Ishikawa (cell line): Measurements from ENCODE around the gene FGD6.

ENCODE experiments used
- CEBPB ChIP-seq: IDR thresholded peaks from 2 replicates; pipeline ENCODE4 v1.6.1; 2012
- CREB1 ChIP-seq: IDR thresholded peaks from 2 replicates; pipeline ENCODE4 v1.6.1; 2012; ENCODE audit warnings: low read depth
- EGR1 ChIP-seq: IDR thresholded peaks from 2 replicates; pipeline ENCODE4 v1.6.1; 2012
- EP300 ChIP-seq: IDR thresholded peaks from 2 replicates; pipeline ENCODE4 v1.6.1; 2012; ENCODE audit warnings: borderline replicate concordance
- FOXM1 ChIP-seq: IDR thresholded peaks from 2 replicates; pipeline ENCODE4 v1.6.1; 2012; ENCODE audit warnings: low read depth, borderline replicate concordance
- NFIC ChIP-seq: IDR thresholded peaks from 2 replicates; pipeline ENCODE4 v1.6.1; 2012
- RAD21 ChIP-seq: IDR thresholded peaks from 2 replicates; pipeline ENCODE4 v1.6.1; 2012; ENCODE audit warnings: low read depth
- TAF1 ChIP-seq: IDR thresholded peaks from 2 replicates; pipeline ENCODE4 v1.6.1; 2012; ENCODE audit warnings: low read depth, mild to moderate bottlenecking
- TCF12 ChIP-seq: IDR thresholded peaks from 2 replicates; pipeline ENCODE4 v1.6.1; 2012; ENCODE audit warnings: low read depth
- TEAD4 ChIP-seq: IDR thresholded peaks from 2 replicates; pipeline ENCODE4 v1.6.1; 2012
- YY1 ChIP-seq: IDR thresholded peaks from 2 replicates; pipeline ENCODE4 v1.6.1; 2012; ENCODE audit warnings: low read depth
- ZBTB7A ChIP-seq: IDR thresholded peaks from 2 replicates; pipeline ENCODE4 v1.6.1; 2012; ENCODE audit warnings: low read depth
- TF ChIP-seq, protein P1 (sequence below): IDR thresholded peaks from 2 replicates; pipeline ENCODE4 v1.6.1; 2012
- TF ChIP-seq, protein P2 (sequence below): IDR thresholded peaks from 2 replicates; pipeline ENCODE4 v1.6.1; 2012; ENCODE audit warnings: low read depth, mild to moderate bottlenecking
- TF ChIP-seq, protein P3 (sequence below): IDR thresholded peaks from 2 replicates; pipeline ENCODE4 v1.6.1; 2012

The FGD6 gene

DNA sequence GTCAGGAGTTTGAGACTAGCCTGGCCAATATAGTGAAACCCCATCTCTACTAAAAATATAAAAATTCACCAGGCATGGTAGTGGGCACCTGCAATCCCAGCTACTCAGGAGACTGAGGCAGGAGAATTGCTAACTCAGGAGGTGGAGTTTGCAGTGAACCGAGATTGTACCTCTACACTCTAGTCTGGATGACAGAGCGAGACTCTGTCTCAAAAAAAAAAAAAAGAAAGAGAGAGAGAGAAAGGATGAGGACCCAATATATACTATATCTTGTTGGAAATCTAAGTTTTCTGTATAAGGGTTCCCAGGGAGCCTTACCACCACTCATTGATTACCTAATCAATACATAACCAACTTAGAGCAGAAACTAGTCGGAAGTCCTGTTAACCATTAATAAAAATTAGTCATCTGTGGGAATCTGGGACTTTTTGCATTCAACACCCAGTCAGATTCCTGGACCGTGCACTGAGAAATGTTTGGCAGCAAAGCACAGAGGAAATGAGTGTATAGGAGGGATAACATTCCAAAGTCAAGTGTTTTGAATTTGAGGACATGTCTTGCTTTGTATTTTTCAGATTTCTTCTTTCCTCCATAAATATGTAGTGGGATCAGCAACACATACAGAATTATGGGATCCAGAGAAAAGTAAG lies 99.0 kb downstream of the FGD6 start:
- TF ChIP-seq YY1 (no peak), NFIC (no peak), TCF12 (no peak), CREB1 (no peak), TAF1 (no peak), TEAD4 (no peak), RAD21 (no peak), ZBTB7A (no peak), FOXM1 (no peak), CEBPB (no peak), EGR1 (no peak), EP300 (no peak)
- TF ChIP-seq, protein P1, sequence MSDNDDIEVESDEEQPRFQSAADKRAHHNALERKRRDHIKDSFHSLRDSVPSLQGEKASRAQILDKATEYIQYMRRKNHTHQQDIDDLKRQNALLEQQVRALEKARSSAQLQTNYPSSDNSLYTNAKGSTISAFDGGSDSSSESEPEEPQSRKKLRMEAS = no peak
- TF ChIP-seq, protein P2, sequence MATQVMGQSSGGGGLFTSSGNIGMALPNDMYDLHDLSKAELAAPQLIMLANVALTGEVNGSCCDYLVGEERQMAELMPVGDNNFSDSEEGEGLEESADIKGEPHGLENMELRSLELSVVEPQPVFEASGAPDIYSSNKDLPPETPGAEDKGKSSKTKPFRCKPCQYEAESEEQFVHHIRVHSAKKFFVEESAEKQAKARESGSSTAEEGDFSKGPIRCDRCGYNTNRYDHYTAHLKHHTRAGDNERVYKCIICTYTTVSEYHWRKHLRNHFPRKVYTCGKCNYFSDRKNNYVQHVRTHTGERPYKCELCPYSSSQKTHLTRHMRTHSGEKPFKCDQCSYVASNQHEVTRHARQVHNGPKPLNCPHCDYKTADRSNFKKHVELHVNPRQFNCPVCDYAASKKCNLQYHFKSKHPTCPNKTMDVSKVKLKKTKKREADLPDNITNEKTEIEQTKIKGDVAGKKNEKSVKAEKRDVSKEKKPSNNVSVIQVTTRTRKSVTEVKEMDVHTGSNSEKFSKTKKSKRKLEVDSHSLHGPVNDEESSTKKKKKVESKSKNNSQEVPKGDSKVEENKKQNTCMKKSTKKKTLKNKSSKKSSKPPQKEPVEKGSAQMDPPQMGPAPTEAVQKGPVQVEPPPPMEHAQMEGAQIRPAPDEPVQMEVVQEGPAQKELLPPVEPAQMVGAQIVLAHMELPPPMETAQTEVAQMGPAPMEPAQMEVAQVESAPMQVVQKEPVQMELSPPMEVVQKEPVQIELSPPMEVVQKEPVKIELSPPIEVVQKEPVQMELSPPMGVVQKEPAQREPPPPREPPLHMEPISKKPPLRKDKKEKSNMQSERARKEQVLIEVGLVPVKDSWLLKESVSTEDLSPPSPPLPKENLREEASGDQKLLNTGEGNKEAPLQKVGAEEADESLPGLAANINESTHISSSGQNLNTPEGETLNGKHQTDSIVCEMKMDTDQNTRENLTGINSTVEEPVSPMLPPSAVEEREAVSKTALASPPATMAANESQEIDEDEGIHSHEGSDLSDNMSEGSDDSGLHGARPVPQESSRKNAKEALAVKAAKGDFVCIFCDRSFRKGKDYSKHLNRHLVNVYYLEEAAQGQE = no peak
- TF ChIP-seq, protein P3, sequence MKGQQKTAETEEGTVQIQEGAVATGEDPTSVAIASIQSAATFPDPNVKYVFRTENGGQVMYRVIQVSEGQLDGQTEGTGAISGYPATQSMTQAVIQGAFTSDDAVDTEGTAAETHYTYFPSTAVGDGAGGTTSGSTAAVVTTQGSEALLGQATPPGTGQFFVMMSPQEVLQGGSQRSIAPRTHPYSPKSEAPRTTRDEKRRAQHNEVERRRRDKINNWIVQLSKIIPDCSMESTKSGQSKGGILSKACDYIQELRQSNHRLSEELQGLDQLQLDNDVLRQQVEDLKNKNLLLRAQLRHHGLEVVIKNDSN = no peak

DNA sequence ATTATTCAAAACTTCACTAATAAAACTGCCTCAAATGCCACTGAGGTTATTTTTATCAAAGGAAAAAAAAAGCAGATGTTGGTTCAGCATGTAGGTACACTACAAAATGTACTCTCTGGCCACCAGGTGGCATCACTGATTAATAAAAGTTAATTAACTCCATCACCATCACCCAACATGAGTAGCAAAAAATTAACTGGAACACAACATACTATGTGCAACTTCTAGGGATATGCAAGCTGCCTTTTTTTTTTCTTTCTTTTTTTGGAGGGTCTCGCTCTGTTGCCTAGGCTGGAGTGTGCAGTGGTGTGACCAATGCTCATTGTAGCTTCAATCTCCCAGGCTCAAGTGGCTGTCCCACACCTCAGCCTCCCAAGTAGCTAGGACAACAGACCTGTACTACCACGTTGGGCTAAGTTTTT lies 100.1 kb downstream of the FGD6 start:
- TF ChIP-seq EGR1 = no peak
- no peak for TF ChIP-seq CREB1
- TF ChIP-seq RAD21 = peak; percentile 80

DNA sequence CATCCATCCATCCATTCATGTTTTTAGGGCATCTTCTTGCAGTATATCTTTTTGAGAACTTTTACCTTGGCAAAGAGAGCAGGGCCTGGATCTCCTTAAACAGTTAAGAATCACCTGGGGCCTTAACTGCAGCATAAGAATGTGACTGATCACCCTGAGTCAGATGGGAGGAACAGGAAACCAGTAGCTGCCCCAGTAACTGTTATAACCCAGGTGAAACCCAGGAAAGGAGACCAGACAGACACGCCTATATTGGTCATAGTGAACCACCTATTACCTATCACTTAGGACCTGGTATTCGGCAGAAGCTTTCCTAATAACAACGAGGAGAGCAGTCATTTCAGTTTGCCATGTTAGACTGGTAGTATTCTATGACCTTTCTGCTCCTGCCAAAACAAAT lies 100.5 kb downstream of the FGD6 start:
- TF ChIP-seq TEAD4 = no peak
- peak; percentile 23; the same call in 1 of the 2 replicates for TF ChIP-seq EP300

DNA sequence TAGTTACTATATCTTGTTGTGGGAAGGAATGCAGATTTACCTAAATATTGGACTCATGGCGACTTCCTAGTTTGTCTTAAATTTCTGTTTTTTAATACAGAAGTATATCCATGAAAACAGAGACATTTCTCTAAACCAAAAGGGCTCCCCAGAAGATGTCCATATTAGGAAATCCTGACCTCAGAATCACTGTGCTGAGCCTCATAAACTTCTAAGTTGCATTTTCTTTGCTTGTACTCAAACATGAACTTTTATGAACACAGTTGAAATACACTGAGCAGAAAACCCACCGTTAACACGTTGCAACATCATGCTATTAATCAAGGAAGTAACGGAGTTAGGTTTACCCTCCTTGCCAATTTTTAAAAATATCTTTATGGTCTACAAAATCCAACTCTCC lies 100.9 kb downstream of the FGD6 start:
- TF ChIP-seq, protein P3 = no peak
- TF ChIP-seq EP300 (no peak), CEBPB (no peak), RAD21 (no peak), NFIC (no peak), CREB1 (no peak)
- TF ChIP-seq, protein P1 = no peak

DNA sequence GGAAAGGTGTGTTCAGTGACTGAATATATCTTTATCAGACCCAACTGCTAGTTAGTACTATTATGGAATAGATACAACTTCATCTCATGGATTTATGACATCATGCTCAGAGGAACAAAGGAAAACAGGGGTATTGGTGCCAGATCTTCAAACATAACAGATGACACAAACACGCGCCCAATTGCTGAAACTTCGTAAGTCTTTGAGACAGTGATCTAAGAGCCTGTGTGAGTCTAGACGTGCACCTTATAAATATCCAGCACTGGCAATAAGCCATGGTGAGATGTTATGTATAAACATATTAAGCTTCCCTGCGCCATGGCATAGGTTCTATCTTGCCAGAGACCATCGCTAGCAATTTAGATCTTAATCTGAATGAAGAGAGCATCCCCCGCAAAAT lies 101.6 kb downstream of the FGD6 start:
- TF ChIP-seq FOXM1 (no peak), EGR1 (no peak), RAD21 (no peak), TCF12 (no peak), TEAD4 (no peak), CEBPB (no peak), CREB1 (no peak)
- TF ChIP-seq, protein P3 = no peak

DNA sequence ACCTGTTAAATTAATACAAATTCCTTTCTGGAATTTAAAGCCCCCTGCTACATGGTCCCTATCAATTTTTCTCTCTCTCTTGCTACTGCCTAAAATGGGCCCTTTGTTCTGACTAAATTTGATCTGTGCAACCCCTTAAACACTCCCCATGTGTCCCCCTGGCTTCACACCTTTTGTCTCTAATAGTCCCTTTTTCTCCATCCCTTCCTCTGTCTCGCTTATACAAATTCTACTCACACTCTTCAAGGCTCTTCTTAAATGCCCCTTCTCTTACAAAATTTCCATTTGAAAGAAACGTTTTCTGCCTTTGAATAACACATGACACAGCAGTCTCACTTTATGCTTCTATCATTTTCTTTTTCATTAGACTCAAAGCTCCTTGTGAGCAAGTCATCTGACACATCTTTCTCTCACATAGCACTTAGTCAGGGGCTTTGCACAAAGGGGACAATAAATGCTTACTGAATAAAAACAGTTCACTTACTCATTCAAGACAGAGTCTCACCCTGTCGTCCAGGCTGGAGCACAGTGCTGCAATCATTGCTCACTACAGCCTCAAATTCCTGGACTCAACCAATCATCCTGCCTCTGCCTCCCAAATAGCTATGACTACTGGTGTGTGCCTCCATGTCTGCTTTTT lies 102.4 kb downstream of the FGD6 start:
- TF ChIP-seq RAD21 (no peak), FOXM1 (no peak), TAF1 (no peak), TCF12 (no peak), ZBTB7A (no peak)
- TF ChIP-seq, protein P3 = no peak

DNA sequence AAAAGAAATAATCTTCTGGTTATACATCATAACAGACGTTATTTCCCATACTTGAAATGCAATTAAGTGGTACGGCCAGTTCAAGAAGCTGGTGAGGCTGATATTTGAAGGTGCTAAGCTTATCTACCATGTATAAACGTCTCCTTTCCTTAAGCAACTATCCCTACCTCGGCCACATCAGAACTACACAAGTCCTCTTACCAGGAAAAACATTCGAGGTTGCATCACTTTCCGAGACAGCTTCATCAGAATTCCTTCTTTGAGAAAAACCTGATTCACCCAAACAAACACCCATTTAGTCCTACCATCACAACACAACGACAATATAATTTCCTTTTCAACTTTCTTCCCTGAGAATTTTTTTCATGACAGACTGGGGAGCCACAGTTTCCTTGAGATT lies 109.9 kb downstream of the FGD6 start:
- TF ChIP-seq YY1 (no peak), NFIC (no peak), TCF12 (no peak), RAD21 (no peak), ZBTB7A (no peak)
